HG03439 (cell line): ENCODE measurements around the gene SEC23IP.
"Not testable (repeated sequence)": the region's sequence is repeated elsewhere in the genome, so short reads cannot be mapped to it uniquely, and the experiment has no call there.

Source experiments
- ATAC-seq: cut with Tn5 transposase; IDR thresholded peaks from one replicate; pipeline ENCODE4 v1.9.1; 2021; ENCODE audit warnings: mild to moderate bottlenecking, moderate library complexity; ENCODE audit not compliant: unreplicated experiment

Gene SEC23IP

DNA sequence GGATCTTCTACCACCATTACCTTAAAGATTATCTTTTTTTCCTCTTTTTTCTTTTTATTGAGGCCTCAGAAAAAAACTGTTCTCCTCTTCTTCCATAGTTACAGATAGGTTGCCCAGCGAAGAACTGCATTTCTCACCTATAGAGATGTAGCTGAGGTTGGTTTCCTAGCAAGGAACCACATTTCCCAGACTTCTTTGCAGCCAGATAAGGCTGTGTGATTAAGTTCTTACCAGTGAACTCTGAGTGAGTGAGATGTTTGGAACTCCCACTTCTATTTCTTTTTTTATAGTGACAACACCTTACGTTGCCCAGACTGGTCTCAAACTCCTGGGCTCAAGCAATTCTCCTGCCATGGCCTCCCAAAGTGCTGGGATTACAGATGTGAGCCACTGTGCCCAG lies 14.0 kb upstream of the SEC23IP start:
- no peak for ATAC-seq

GRCh38 chr10:119883901-119884611 lies 8.5 kb upstream of the SEC23IP start:
- not testable (repeated sequence) for ATAC-seq

DNA sequence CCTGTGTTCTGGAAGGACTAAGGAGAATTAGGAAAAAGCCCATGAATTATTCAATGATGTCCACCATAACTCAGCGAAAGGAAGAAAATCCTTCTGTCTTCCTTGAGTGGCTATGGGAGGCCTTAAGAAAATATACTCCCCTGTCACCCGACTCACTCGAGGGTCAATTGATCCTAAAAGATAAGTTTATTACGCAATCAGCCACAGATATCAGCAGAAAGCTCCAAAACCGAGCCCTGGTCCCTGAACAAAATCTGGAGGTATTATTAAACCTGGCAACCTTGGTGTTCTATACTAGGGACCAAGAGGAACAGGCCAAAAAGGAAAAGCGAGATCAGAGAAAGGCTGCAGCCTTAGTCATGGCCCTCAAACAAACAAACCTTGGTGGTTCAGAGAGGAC lies 6.5 kb upstream of the SEC23IP start:
- not testable (repeated sequence) for ATAC-seq

DNA sequence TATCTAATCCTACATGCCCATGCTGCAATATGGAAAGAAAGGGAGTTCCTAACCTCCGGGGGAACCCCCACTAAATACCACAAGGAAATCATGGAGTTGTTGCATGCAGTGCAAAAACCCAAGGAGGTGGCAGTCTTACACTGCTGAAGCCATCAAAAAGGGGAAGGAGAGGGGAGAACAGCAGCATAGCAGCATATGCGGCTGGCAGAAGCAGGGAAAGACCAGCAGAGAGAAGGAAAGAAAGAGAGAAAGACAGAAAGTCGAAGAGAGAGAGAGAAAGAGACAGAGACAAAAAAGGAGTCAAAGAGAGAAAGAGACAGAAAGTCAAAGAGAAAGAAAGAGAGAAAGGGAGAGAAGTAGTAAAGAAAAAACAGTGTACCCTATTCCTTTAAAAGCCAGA lies 3.8 kb upstream of the SEC23IP start:
- not testable (repeated sequence) for ATAC-seq

- not testable (repeated sequence) for ATAC-seq
Measured at GRCh38 chr10:119889201-119889600, 3.3 kb upstream of the SEC23IP start.

DNA sequence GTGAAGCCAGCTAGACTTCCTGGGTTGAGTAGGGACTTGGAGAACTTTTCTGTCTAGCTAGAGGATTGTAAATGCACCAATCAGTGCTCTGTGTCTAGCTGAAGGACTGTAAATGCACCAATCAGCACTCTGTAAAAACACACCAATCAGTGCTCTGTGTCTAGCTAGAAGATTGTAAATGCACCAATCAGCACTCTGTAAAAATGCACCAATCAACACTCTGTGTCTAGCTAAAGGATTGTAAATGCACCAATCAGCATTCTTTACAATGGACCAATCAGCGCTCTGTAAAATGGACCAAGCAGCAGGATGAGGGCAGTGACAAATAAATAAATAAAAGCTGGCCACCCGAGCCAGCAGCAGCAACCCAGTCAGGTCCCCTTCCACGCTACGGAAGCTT lies 2.2 kb upstream of the SEC23IP start:
- ATAC-seq = not testable (repeated sequence)

DNA sequence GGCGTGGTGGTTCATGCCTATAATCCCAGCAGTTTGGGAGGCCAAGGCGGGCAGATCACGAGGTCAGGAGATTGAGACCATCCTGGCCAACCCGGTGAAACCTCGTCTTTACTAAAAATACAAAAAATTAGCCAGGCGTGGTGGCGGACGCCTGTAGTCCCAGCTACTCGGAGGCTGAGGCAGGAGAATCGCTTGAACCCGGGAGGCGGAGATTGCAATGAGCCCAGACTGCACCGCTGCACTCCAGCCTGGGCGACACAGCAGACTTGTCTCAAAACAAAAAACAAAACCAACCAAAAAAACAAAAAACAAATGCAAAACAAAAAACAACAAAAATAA lies 712 bp upstream of the SEC23IP start:
- not testable (repeated sequence) for ATAC-seq

- ATAC-seq = no peak
Measured at GRCh38 chr10:119893074-119893473, 544 bp downstream of the SEC23IP start.

DNA sequence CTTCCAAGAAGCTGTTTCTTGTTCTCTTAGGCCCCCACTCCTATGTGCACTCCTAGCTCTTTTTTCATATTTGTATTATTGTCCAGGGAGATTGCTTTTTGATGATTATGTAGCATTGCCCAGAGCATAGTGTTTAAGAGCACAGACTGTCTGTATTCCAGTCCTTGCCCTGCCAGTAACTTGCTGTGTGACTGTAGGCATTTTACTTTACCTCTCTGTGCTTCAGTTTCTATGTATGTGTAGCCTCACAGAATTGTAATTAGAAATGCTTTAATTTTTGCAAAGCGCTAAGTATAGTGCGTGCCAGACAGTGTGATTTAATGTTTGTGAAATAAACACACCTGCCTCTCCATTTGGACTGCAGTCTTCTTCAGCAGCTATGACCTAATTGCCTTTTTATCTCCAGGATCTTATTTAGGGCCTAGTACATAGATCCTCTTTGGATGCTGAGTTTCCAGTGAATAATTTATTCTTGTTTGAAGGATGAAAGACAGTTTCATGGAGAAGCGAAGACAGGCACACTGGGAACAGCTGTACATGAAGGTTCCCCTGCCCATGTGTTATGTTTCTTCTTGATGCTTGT lies 1.4 kb downstream of the SEC23IP start:
- no peak for ATAC-seq

GRCh38 chr10:119896061-119896655 lies 3.6 kb downstream of the SEC23IP start:
- ATAC-seq = no peak

DNA sequence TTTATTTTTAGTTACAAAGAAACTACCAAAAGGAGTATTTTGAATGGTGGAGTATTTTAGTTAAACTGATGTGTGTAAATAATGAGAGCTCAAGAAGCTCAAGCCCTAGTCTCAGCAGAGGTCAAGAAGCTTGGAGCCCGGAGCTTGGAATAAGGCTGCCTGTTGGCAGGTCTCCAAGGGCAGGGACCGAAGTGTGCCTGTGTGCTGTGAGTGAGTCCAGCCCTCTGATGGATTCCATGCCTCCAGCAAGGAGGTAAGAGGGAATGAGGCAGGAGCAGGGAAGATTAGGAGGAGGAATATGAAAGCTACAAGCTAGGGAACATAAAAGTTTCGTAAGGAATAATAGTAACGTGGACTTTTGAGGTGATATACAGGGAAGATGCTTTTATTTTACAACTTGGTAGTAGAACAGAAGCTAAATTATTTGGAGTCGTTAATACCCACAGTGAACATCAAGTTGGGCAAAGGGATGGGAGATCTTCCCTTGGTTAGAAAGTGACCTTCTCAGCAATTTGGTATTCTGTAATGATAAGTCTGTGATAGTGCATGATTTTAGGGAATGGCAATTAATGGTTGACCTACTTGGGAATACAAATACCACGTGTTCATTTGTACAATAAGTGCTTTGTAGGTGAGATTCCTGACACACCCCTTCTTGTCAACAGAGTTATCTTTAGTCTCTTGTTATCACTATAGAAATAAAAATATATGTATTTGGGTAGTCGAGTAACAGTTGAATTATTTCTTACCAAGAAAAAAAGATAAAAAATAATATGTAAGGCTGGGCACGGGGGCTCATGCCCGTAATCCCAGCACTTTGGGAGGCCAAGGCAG lies 4.6 kb downstream of the SEC23IP start:
- ATAC-seq = no peak

- ATAC-seq = no peak
Measured at GRCh38 chr10:119898577-119898976, 6.0 kb downstream of the SEC23IP start.

- no peak for ATAC-seq
Measured at GRCh38 chr10:119903946-119904666, 11.6 kb downstream of the SEC23IP start.

DNA sequence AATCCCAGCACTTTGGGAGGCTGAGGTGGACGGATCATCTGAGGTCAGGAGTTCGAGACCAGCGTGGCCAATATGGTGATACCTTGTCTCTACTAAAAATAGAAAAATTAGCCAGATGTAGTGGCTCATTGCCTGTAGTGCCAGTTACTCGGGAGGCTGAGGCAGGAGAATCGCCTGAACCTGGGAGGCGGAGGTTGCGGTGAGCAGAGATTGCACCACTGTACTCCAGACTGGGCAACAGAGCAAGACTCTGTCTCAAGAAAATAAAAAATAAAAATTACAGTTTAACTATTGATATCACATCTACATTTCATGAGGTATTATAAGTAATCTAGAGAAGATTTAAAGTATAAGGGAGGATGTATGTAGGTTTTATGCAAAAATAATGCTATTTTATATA lies 15.2 kb downstream of the SEC23IP start:
- ATAC-seq = not testable (repeated sequence)

GRCh38 chr10:119908166-119908565 lies 15.6 kb downstream of the SEC23IP start:
- ATAC-seq = no peak

GRCh38 chr10:119910689-119911088 lies 18.2 kb downstream of the SEC23IP start:
- ATAC-seq = no peak

DNA sequence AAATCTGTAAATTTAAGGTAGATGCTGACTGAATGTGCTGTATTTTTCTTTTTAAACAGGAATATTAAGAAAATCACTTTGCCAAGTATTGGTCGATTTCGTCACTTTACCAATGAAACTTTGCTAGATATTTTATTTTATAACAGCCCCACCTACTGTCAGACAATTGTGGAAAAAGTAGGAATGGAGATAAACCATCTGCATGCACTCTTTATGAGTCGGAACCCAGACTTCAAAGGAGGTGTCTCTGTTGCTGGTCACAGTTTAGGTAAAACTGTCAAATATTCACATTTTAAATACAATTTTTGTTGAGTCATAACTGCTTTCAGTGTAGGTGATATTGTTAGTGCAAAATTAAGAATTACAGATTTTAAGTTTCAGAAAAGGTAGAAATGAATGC lies 25.2 kb downstream of the SEC23IP start:
- ATAC-seq = no peak

DNA sequence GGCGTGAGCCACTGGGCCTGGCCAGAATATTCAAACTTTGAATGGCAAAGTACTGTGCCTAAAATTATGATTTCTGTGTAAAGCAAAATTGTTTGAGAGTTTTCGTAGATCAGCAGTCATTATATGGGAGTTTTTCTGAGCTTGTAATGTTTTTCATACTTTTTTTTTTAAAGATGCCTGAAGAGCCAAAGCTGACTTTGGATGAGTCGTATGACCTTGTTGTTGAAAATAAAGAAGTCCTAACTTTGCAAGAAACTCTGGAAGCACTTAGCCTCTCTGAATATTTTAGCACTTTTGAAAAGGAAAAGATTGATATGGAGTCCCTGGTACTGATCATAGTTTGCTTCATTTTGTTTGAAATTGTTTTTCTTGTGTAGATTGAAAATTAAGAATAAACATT lies 26.7 kb downstream of the SEC23IP start:
- ATAC-seq = no peak

- ATAC-seq = no peak
Measured at GRCh38 chr10:119919826-119920225, 27.3 kb downstream of the SEC23IP start.

DNA sequence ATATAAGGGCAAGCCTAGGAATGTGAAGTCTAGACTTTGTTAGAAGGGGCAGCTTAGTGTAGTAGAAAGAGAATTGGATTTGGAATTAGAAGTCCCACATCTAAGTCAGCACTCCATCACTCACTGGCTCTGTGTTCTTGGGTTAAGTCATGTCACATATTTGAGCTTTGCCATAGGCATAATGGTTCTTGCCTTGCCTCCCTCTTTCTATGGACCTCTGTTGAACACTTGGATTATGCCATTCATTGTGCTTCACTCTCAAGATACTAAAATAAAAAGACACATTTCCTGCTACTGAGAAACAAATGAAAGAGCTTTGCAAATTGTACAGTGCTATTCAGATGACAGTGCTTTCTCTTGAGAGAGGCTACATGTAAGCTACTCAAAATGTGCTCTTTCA lies 35.9 kb downstream of the SEC23IP start:
- ATAC-seq = no peak

DNA sequence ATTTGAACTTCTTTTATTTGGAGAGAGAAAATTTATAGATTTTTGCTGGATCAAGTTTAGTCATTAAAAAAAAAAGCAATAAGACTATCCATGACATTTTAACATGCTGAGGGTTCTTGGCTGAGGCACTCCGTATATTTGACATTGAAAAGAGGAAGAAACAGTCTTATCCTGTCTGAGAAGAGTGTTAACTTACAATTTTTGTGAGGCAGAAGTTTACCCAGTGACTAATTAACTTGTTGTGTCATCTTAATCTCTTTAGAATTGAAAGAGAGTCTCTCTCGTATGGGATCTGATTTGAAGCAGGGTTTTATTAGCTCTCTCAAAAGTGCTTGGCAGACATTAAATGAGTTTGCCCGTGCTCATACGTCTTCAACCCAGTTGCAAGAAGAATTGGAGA lies 39.3 kb downstream of the SEC23IP start:
- no peak for ATAC-seq
